Common myeloid progenitor, CD34-positive (primary cell): ENCODE measurements around the gene CELF5.

Source experiments
- CTCF ChIA-PET: fragments of 350-600 bp; sonication (Branson Sonifier 250); formaldehyde crosslinking; loops from one replicate; lab custom pipeline; 2021; ENCODE audit warnings: antibody characterized with exemption; lab: Charles Lee
- POLR2A ChIA-PET: fragments of 350-600 bp; sonication (Branson Sonifier 250); formaldehyde crosslinking; loops from one replicate; lab custom pipeline; 2021; ENCODE audit warnings: antibody characterized with exemption; lab: Charles Lee
- DNase-seq, 3 donors: peaks; one replicate each; pipeline versions ENCODE4 v3.0.0 to v3.0.0-alpha.2; 2013
- H3K27ac ChIP-seq, 2 experiments: 1 replicate in 1 of 2; 2 replicates in 1 of 2; pipeline ENCODE4 v1.7.0; 2013; ENCODE audit warnings: inconsistent platforms in 2 of 2, low read length in 2 of 2, mild to moderate bottlenecking in 2 of 2, low read depth in 1 of 2, moderate library complexity in 1 of 2; ENCODE audit not compliant: severe bottlenecking in 2 of 2, insufficient read depth in 1 of 2, poor library complexity in 1 of 2
- H3K27me3 ChIP-seq, 5 experiments: replicated peaks in 2 of 5; 1 replicate in 3 of 5; 2 replicates in 2 of 5; pipeline versions ENCODE4 v1.6.1 to v1.7.0; 2013; ENCODE audit warnings: low read length in 4 of 5, mild to moderate bottlenecking in 2 of 5, moderate library complexity in 2 of 5, inconsistent platforms in 1 of 5; ENCODE audit not compliant: insufficient read depth in 5 of 5, control insufficient read depth in 4 of 5
- H3K36me3 ChIP-seq, 4 experiments: 1 replicate in 2 of 4; 2 replicates in 2 of 4; pipeline versions ENCODE4 v1.6.1 to v1.7.0; 2013; ENCODE audit warnings: low read length in 3 of 4, control low read depth in 1 of 4, mild to moderate bottlenecking in 1 of 4; ENCODE audit not compliant: control insufficient read depth in 4 of 4, insufficient read depth in 4 of 4
- H3K4me1 ChIP-seq, 4 experiments: 1 replicate in 3 of 4; 2 replicates in 1 of 4; pipeline versions ENCODE4 v1.6.1 to v1.7.1; 2013; ENCODE audit warnings: low read length in 3 of 4, mild to moderate bottlenecking in 3 of 4, control low read depth in 1 of 4, inconsistent platforms in 1 of 4, moderate library complexity in 1 of 4; ENCODE audit not compliant: control insufficient read depth in 4 of 4, insufficient read depth in 4 of 4; ENCODE audit errors: control extremely low read depth in 1 of 4
- H3K4me3 ChIP-seq, 7 experiments: 1 replicate in 4 of 7; 2 replicates in 3 of 7; pipeline versions ENCODE4 v1.5.1 to v1.7.0; 2013; ENCODE audit warnings: mild to moderate bottlenecking in 7 of 7, low read length in 6 of 7, moderate library complexity in 6 of 7, inconsistent platforms in 2 of 7, low read depth in 2 of 7, control low read depth in 1 of 7; ENCODE audit not compliant: insufficient read depth in 4 of 7, control insufficient read depth in 1 of 7; ENCODE audit errors: extremely low read depth in 1 of 7
- H3K9me3 ChIP-seq, 5 experiments: 1 replicate in 4 of 5; 2 replicates in 1 of 5; pipeline versions ENCODE4 v1.6.1 to v1.7.1; 2013; ENCODE audit warnings: low read length in 4 of 5, mild to moderate bottlenecking in 2 of 5, inconsistent platforms in 1 of 5, low read depth in 1 of 5, moderate library complexity in 1 of 5; ENCODE audit not compliant: control insufficient read depth in 4 of 5, insufficient read depth in 2 of 5; ENCODE audit errors: control extremely low read depth in 1 of 5
- WGBS: methylation state at CpG from one replicate; pipeline ENCODE4 v1.1.5; 2013; ENCODE audit not compliant: insufficient coverage; 5-methylcytosine and 5-hydroxymethylcytosine counted together

CELF5 gene

GRCh38 chr19:3274245-3274941 is 49.9 kb downstream of the CELF5 start:
- ChIA-PET CTCF (interaction anchor here (0.6 to 1.9 kb wide), 4 partner anchors 9 to 122 kb away, joined by 3 to 7 read pairs (median 4); no protein-coding TSS in a partner anchor), POLR2A (no interaction called here)
- WGBS, result 93% methylated on average over 3 of the region's 9 CpGs
- Histone ChIP-seq H3K4me1 (peaks cover 0 to 16% (median 11%) of the 10 kb centered on the region in 4 experiments), H3K4me3 (no peak overlapping the region), H3K27ac (no peak overlapping the region), H3K9me3 (peaks cover 0 to 8% (median 4%) of the 10 kb centered on the region in 5 experiments), H3K27me3 (peaks cover 0 to 58% (median 28%) of the 10 kb centered on the region in 5 experiments), H3K36me3 (no peaks in the 10 kb centered on the region)
- DNase-seq, result no peak

GRCh38 chr19:3274942-3275582 is 50.6 kb downstream of the CELF5 start:
- POLR2A ChIA-PET, result no interaction called here
- H3K9me3 ChIP-seq, result peaks cover 0 to 8% (median 4%) of the 10 kb centered on the region in 5 experiments
- no peaks in the 10 kb centered on the region for H3K36me3 ChIP-seq
- H3K4me3 ChIP-seq, result peak overlapping the region in 6 of 7 experiments; percentile 32 to 78 (median 64)
- peak in 2 of 3 donors; percentile 38 to 63 for DNase-seq
- no peak overlapping the region for H3K27ac ChIP-seq
- H3K4me1 ChIP-seq, result peaks cover 0 to 16% (median 11%) of the 10 kb centered on the region in 4 experiments
- H3K27me3 ChIP-seq, result peaks cover 0 to 52% (median 22%) of the 10 kb centered on the region in 5 experiments
- WGBS, result 11% methylated on average over 18 of the region's 19 CpGs
- CTCF ChIA-PET, result interaction anchor here (0.6 to 1.9 kb wide), 6 partner anchors 10 to 122 kb away, joined by 3 to 7 read pairs (median 4); no protein-coding TSS in a partner anchor

- Histone ChIP-seq H3K9me3 (peaks cover 0 to 8% (median 4%) of the 10 kb centered on the region in 5 experiments), H3K27ac (no peak overlapping the region), H3K36me3 (no peaks in the 10 kb centered on the region), H3K4me3 (peak overlapping the region; percentile 32 to 78 (median 64)), H3K27me3 (peaks cover 0 to 45% (median 22%) of the 10 kb centered on the region in 5 experiments), H3K4me1 (peaks cover 0 to 14% (median 11%) of the 10 kb centered on the region in 4 experiments)
- CTCF ChIA-PET, result interaction anchor here (0.8 to 1.9 kb wide), 5 partner anchors 9 to 47 kb away, joined by 3 to 7 read pairs (median 4); no protein-coding TSS in a partner anchor
- WGBS, result under 1% methylated on average over 32 of the region's 45 CpGs
- POLR2A ChIA-PET, result interaction anchor here (0.6 kb wide), 1 partner anchor 224 kb away, joined by 3 read pairs; no protein-coding TSS in a partner anchor
- peak; percentile 87 to 91 (median 90) for DNase-seq
Observed at GRCh38 chr19:3275583-3276340, 51.3 kb downstream of the CELF5 start.

GRCh38 chr19:3276341-3276799 is 51.9 kb downstream of the CELF5 start:
- no peak for DNase-seq
- H3K9me3 ChIP-seq, result peaks cover 0 to 8% (median 4%) of the 10 kb centered on the region in 5 experiments
- H3K4me1 ChIP-seq, result peaks cover 0 to 14% (median 11%) of the 10 kb centered on the region in 4 experiments
- H3K4me3 ChIP-seq, result peak overlapping the region in 1 of 7 experiments; percentile 52
- CTCF ChIA-PET, result interaction anchor here (1.0 to 1.9 kb wide), 3 partner anchors 8 to 47 kb away, joined by 3 to 6 read pairs (median 4); no protein-coding TSS in a partner anchor
- peaks cover 0 to 40% (median 20%) of the 10 kb centered on the region in 5 experiments for H3K27me3 ChIP-seq
- POLR2A ChIA-PET, result interaction anchor here (0.6 kb wide), 1 partner anchor 223 kb away, joined by 3 read pairs; no protein-coding TSS in a partner anchor
- no peak overlapping the region for H3K27ac ChIP-seq
- 6% methylated on average over 6 of the region's 11 CpGs for WGBS
- H3K36me3 ChIP-seq, result no peaks in the 10 kb centered on the region

- CTCF ChIA-PET, result no interaction called here
- peaks cover 0 to 27% (median 16%) of the 10 kb centered on the region in 5 experiments for H3K27me3 ChIP-seq
- DNase-seq, result no peak
- H3K9me3 ChIP-seq, result peaks cover 0 to 8% (median 4%) of the 10 kb centered on the region in 5 experiments
- WGBS, result 96% methylated on average over 4 of the region's 5 CpGs
- peaks cover 0 to 14% (median 11%) of the 10 kb centered on the region in 4 experiments for H3K4me1 ChIP-seq
- H3K36me3 ChIP-seq, result no peaks in the 10 kb centered on the region
- POLR2A ChIA-PET, result no interaction called here
- no peak overlapping the region for H3K4me3 ChIP-seq
- H3K27ac ChIP-seq, result no peak overlapping the region
Observed at GRCh38 chr19:3277649-3278048, 53.2 kb downstream of the CELF5 start.

GRCh38 chr19:3278294-3278693 is 53.8 kb downstream of the CELF5 start:
- peaks cover 0 to 20% (median 11%) of the 10 kb centered on the region in 5 experiments for H3K27me3 ChIP-seq
- no peak overlapping the region for H3K27ac ChIP-seq
- ChIA-PET POLR2A (no interaction called here), CTCF (no interaction called here)
- H3K4me1 ChIP-seq, result peaks cover 0 to 14% (median 11%) of the 10 kb centered on the region in 4 experiments
- 98% methylated on average over 11 of the region's 11 CpGs for WGBS
- no peak overlapping the region for H3K4me3 ChIP-seq
- H3K36me3 ChIP-seq, result no peaks in the 10 kb centered on the region
- no peak for DNase-seq
- peaks cover 0 to 2% (median 0%) of the 10 kb centered on the region in 5 experiments for H3K9me3 ChIP-seq
